HG03103 (cell line): Measurements from ENCODE around the gene SRRM5.
"Not testable (repeated sequence)": the region's sequence is repeated elsewhere in the genome, so short reads cannot be mapped to it uniquely, and the experiment has no call there.

ENCODE experiments used
- ATAC-seq: cut with Tn5 transposase; IDR thresholded peaks from one replicate; pipeline ENCODE4 v1.9.1; 2021; ENCODE audit warnings: low read depth; ENCODE audit not compliant: unreplicated experiment

The SRRM5 gene

GRCh38 chr19:43589678-43590077 lies 22.2 kb upstream of the SRRM5 start:
- ATAC-seq: no peak

- ATAC-seq: no peak
Observed at GRCh38 chr19:43591904-43592772, 19.8 kb upstream of the SRRM5 start.

GRCh38 chr19:43592800-43593350 lies 19.0 kb upstream of the SRRM5 start:
- ATAC-seq: no peak

GRCh38 chr19:43594081-43594697 lies 17.7 kb upstream of the SRRM5 start:
- no peak for ATAC-seq

GRCh38 chr19:43594710-43595604 lies 16.9 kb upstream of the SRRM5 start:
- no peak for ATAC-seq

GRCh38 chr19:43595605-43595998 lies 16.3 kb upstream of the SRRM5 start:
- ATAC-seq: no peak

GRCh38 chr19:43595999-43596841 lies 15.7 kb upstream of the SRRM5 start, which contains the start of the genes IRGQ and ZNF576:
Gene IRGQ (minus strand): TSS chr19:43596134. CDS start chr19:43595338, 796 bp downstream.
Gene ZNF576 (plus strand): TSS chr19:43596595. CDS start chr19:43597109, 514 bp downstream.
- ATAC-seq: peak; percentile 71

- ATAC-seq: no peak
Observed at GRCh38 chr19:43596842-43597461, 14.9 kb upstream of the SRRM5 start.

GRCh38 chr19:43597876-43598275 lies 14.0 kb upstream of the SRRM5 start:
- ATAC-seq: no peak

- ATAC-seq: no peak
Observed at GRCh38 chr19:43598445-43599240, 13.2 kb upstream of the SRRM5 start.

GRCh38 chr19:43599635-43600295 lies 12.1 kb upstream of the SRRM5 start:
- ATAC-seq: no peak

- ATAC-seq: not testable (repeated sequence)
Observed at GRCh38 chr19:43600326-43600725, 11.6 kb upstream of the SRRM5 start.

- no peak for ATAC-seq
Observed at GRCh38 chr19:43605875-43606568, 5.9 kb upstream of the SRRM5 start.

- no peak for ATAC-seq
Observed at GRCh38 chr19:43606569-43607229, 5.2 kb upstream of the SRRM5 start.

GRCh38 chr19:43607238-43608205 lies 4.4 kb upstream of the SRRM5 start:
- no peak for ATAC-seq

- ATAC-seq: no peak
Observed at GRCh38 chr19:43609872-43610271, 2.0 kb upstream of the SRRM5 start.
